K562 (cell line): ENCODE results near the gene BCAS3. TPM values are rescaled to one million over a fixed set of nuclear protein-coding genes. Genes with fewer than 3 reads are reported as not detected.
A peak's percentile ranks its signal among the peaks of the same experiment; 100 is the strongest.

ENCODE experiments used
- ATAC-seq: fragments of 200-7000 bp; cut with Tn5 transposase; 3 replicates; pipeline ENCODE4 v1.9.1; 2020; ENCODE audit warnings: moderate library complexity
- BruUV-seq: library from RNA; stranded (reverse); fragments of 400-500 nt; replicated peaks from 2 replicates; lab custom pipeline; 2021; lab: Mats Ljungman, UMichigan
- CTCF ChIA-PET: fragments of 300-600 bp; formaldehyde crosslinking; extraction: SDS; loops from one replicate; lab custom pipeline; 2021; ENCODE audit warnings: low intra/inter-chr PET ratio; lab: Yijun Ruan, JAX
- POLR2A ChIA-PET: fragments of 300-600, 350-650 bp; sonication (Branson Sonifier 250); formaldehyde crosslinking; extraction: SDS; loops from one replicate; lab custom pipeline; 2021; ENCODE audit warnings: antibody characterized with exemption, inconsistent platforms; lab: Yijun Ruan, JAX
- DNase-seq, 4 experiments: peaks; one replicate each; pipeline versions ENCODE4 v3.0.0 to v3.0.0-alpha.2; 2011 to 2018; ENCODE audit warnings: low spot score in 3 of 4, mixed read lengths in 3 of 4; ENCODE audit errors: extremely low read depth in 1 of 4
- FAIRE-seq: peaks from 2 replicates; lab custom pipeline; 2011; peaks lifted over from hg19 to GRCh38; lab: Jason Lieb, UNC
- H2AFZ ChIP-seq: 2 replicates; pipeline ENCODE4 v1.6.0; 2011; ENCODE audit warnings: low read depth, low read length, control low read depth, inconsistent platforms
- H3K27ac ChIP-seq: fragments of 200-600 bp; 3 replicates; pipeline ENCODE4 v1.8.0; 2011; ENCODE audit warnings: low read depth, mild to moderate bottlenecking, control low read depth, inconsistent platforms, low read length, moderate library complexity, mixed read lengths; ENCODE audit errors: extremely low read depth
- H3K27me3 ChIP-seq, 2 experiments: fragments of 300-600 bp in 1 of 2; 2 replicates in 1 of 2; 3 replicates in 1 of 2; pipeline versions ENCODE4 v1.6.0 to v1.8.0; 2011; ENCODE audit warnings: inconsistent platforms in 2 of 2, low read length in 2 of 2, mild to moderate bottlenecking in 1 of 2, mixed read lengths in 1 of 2, moderate library complexity in 1 of 2; ENCODE audit not compliant: control insufficient read depth in 2 of 2, insufficient read depth in 2 of 2
- H3K36me3 ChIP-seq: fragments of 300-600 bp; 3 replicates; pipeline ENCODE4 v1.8.0; 2011; ENCODE audit warnings: mild to moderate bottlenecking, low read length, inconsistent platforms; ENCODE audit not compliant: control insufficient read depth, insufficient read depth
- H3K4me1 ChIP-seq, 2 experiments: fragments of 200-600 bp in 1 of 2; replicated peaks in 1 of 2; 2 replicates in 1 of 2; 3 replicates in 1 of 2; pipeline versions ENCODE4 v1.5.1 to v1.8.0; 2011; ENCODE audit warnings: inconsistent platforms in 2 of 2, low read length in 2 of 2, mild to moderate bottlenecking in 1 of 2, mixed read lengths in 1 of 2, moderate library complexity in 1 of 2; ENCODE audit not compliant: control insufficient read depth in 2 of 2, insufficient read depth in 2 of 2
- H3K4me2 ChIP-seq: 2 replicates; pipeline ENCODE4 v1.6.1; 2011; ENCODE audit warnings: low read length, control low read depth, inconsistent platforms, mixed read lengths; ENCODE audit not compliant: insufficient read depth
- H3K4me3 ChIP-seq: fragments of 200-600 bp; sonication (generic), shearing (Covaris generic); 2 replicates; pipeline ENCODE4 v1.5.1; 2016; ENCODE audit warnings: control low read depth, inconsistent platforms
- H3K79me2 ChIP-seq: fragments of 200-600 bp; 3 replicates; pipeline ENCODE4 v1.8.0; 2011; ENCODE audit warnings: low read length, inconsistent platforms; ENCODE audit not compliant: control insufficient read depth, insufficient read depth
- H3K9ac ChIP-seq, 2 experiments: 2 replicates each; pipeline versions ENCODE4 v1.6.0 to v1.6.1; 2011; ENCODE audit warnings: low read depth in 2 of 2, low read length in 2 of 2, control low read depth in 1 of 2, inconsistent platforms in 1 of 2, mild to moderate bottlenecking in 1 of 2, mixed read lengths in 1 of 2; ENCODE audit not compliant: insufficient read depth in 1 of 2
- H3K9me1 ChIP-seq: one replicate; pipeline ENCODE4 v1.6.0; 2011; ENCODE audit warnings: inconsistent platforms, mild to moderate bottlenecking, low read length, moderate library complexity; ENCODE audit not compliant: control insufficient read depth, insufficient read depth
- H3K9me3 ChIP-seq: replicated peaks from 2 replicates; pipeline ENCODE4 v1.5.1; 2011; ENCODE audit warnings: low read depth, low read length, inconsistent platforms; ENCODE audit not compliant: control insufficient read depth, insufficient read depth
- H4K20me1 ChIP-seq: replicated peaks from 2 replicates; pipeline ENCODE4 v1.6.1; 2011; ENCODE audit warnings: low read length, inconsistent platforms, mixed read lengths; ENCODE audit not compliant: control insufficient read depth, insufficient read depth
- BCL6 ChIP-seq: fragments of 250-450 bp; sonication (Bioruptor Pico); IDR thresholded peaks from 2 replicates; pipeline ENCODE4 v1.4.0; 2020
- CTCF ChIP-seq, 3 experiments: IDR thresholded peaks in 2 of 3; conservative IDR thresholded peaks in 1 of 3; 2 replicates each; pipeline ENCODE4 v1.5.1; 2011 to 2012; ENCODE audit warnings: low read length in 3 of 3, mild to moderate bottlenecking in 3 of 3, control low read depth in 2 of 3, improper control_type of control experiment in 1 of 3, inconsistent platforms in 1 of 3, low read depth in 1 of 3, mixed read lengths in 1 of 3, moderate library complexity in 1 of 3; ENCODE audit not compliant: insufficient read depth in 2 of 3
- MITF ChIP-seq: IDR thresholded peaks from 2 replicates; pipeline ENCODE4 v1.6.1; 2014; ENCODE audit warnings: antibody characterized with exemption
- RAD21 ChIP-seq, 2 experiments: fragments of 250-450 bp in 1 of 2; fragments of 450-650 bp in 1 of 2; sonication (Bioruptor Pico) in 1 of 2; formaldehyde crosslinking in 1 of 2; IDR thresholded peaks in 1 of 2; conservative IDR thresholded peaks in 1 of 2; 2 replicates each; pipeline versions ENCODE4 v1.4.0 to v1.8.0; 2020 to 2022; ENCODE audit warnings: mild to moderate bottlenecking in 2 of 2, moderate library complexity in 1 of 2
- RFX1 ChIP-seq: fragments of 450-650 bp; IDR thresholded peaks from 2 replicates; pipeline ENCODE4 v1.6.1; 2016; ENCODE audit warnings: mild to moderate bottlenecking, moderate library complexity
- ZBTB11 ChIP-seq, 3 experiments: fragments of 200-800 bp in 1 of 3; fragments of 250-450 bp in 1 of 3; fragments of 450-650 bp in 1 of 3; sonication (Bioruptor Pico) in 1 of 3; sonication (Bioruptor generic) in 1 of 3; formaldehyde crosslinking in 1 of 3; IDR thresholded peaks; 2 replicates each; pipeline versions ENCODE4 v1.6.1 to v1.8.0; 2016 to 2022; ENCODE audit warnings: mild to moderate bottlenecking in 2 of 3, missing genetic modification characterization in 2 of 3, missing compliant biosample characterization in 1 of 3, moderate library complexity in 1 of 3
- WGBS: fragments of 100-300 bp; shearing (Covaris generic); methylation state at CpG from one replicate; pipeline ENCODE4 v1.1.6; 2016; ENCODE audit warnings: low coverage, mixed read lengths; ENCODE audit not compliant: insufficient coverage; ENCODE audit errors: missing lambda C conversion rate; 5-methylcytosine and 5-hydroxymethylcytosine counted together
- in situ Hi-C: fragments of 300-500 bp; cut with MboI; formaldehyde crosslinking; loops from 4 replicates; pipeline ENCODE4 v1.15.0; 2018; ENCODE audit warnings: inconsistent platforms, mixed read lengths
- intact Hi-C: fragments of 100-400 bp; cut with micrococcal nuclease; formaldehyde crosslinking; loops from 2 replicates; pipeline ENCODE4 v1.14.2; 2022
- polyA plus RNA-seq, 8 experiments: library from polyadenylated mRNA; depleted of rRNA in 4 of 8; stranded (reverse) in 5 of 8; unstranded in 3 of 8; fragments of >200 nt; fragmentation: Nextera tagmentation in 2 of 8; fragmentation: Illumina TruSeq in 1 of 8; extraction: Ambion mirVana in 2 of 8; extraction: Trizol in 1 of 8; gene quantifications; 2 replicates each; pipeline versions ENCODE4 v1.2.1 to v1.2.3, GENCODE V29; 2011 to 2014; ENCODE audit warnings: inconsistent platforms in 1 of 8, missing spikeins in 1 of 8
- total RNA-seq, 7 experiments: library from RNA; depleted of rRNA in 6 of 7; stranded (reverse); fragments of >200 nt in 6 of 7; fragmentation: Illumina TruSeq in 2 of 7; extraction: Trizol in 2 of 7; gene quantifications; 2 replicates each; pipeline versions ENCODE4 v1.2.1 to v1.2.3, GENCODE V29; 2011 to 2021; ENCODE audit warnings: low replicate concordance in 1 of 7

The BCAS3 gene
- total and polyA plus RNA-seq, 9 of the 15 experiments (the other 6 are each of a cell fraction or from before 2014, with no cell fraction given): 1.9 to 5.5 (median 3.5) TPM

GRCh38 chr17:60745544-60745943 is 67.9 kb downstream of the BCAS3 start:
- Histone ChIP-seq H4K20me1 (no peaks in the 10 kb centered on the region), H3K9ac (no peak overlapping the region), H3K4me3 (no peak overlapping the region), H3K9me1 (no peaks in the 10 kb centered on the region), H3K79me2 (no peaks in the 10 kb centered on the region), H3K4me2 (no peak overlapping the region), H2AFZ (no peak overlapping the region), H3K9me3 (no peaks in the 10 kb centered on the region; the same call in 1 of the 2 replicates), H3K27me3 (0 out of 5 replicates have a peak, but pooled peaks cover 0 to 2% of the 10 kb centered on the region in 2 experiments), H3K36me3 (no peaks in the 10 kb centered on the region), H3K27ac (no peak overlapping the region)
- in situ Hi-C loops: no loop called here
- FAIRE-seq: no peak
- CTCF ChIA-PET: no interaction called here
- POLR2A ChIA-PET: interaction anchor here (1.0 to 1.2 kb wide), 2 partner anchors 44 to 77 kb away, joined by 3 to 4 read pairs; no protein-coding TSS in a partner anchor
- intact Hi-C loops: no loop called here
- no peak for DNase-seq
- TF ChIP-seq MITF (no peak), ZBTB11 (CRISPR knock-in tag; IDR thresholded peaks at IDR 0.05) (peak in 1 of 3 experiments; percentile 79; a peak in 2 of 6 replicates), RAD21 (CRISPR knock-in tag; conservative IDR thresholded peaks at IDR 0.05 in 1 of 2, IDR thresholded peaks at IDR 0.05 in 1 of 2) (peak in 1 of 2 experiments; percentile 37; a peak in 1 of 4 replicates), CTCF (IDR thresholded peaks at IDR 0.05 in 2 of 3, conservative IDR thresholded peaks at IDR 0.05 in 1 of 3; ENCODE audit: insufficient read depth in 2 of 3, low read depth in 1 of 3, low read length in 3 of 3) (peak in 1 of 3 experiments; percentile 14; a peak in 1 of 6 replicates), BCL6 (no peak), RFX1 (no peak)
- TF ChIP-seq, all 486 proteins: peak for 3
- ATAC-seq: no peak
- no peaks in the 10 kb centered on the region for H3K4me1 ChIP-seq
- BruUV-seq: no TSS peak
- 0% methylated on average over 2 of the region's 2 CpGs for WGBS
